Ramos (cell line): ENCODE results near the gene SMIM8.
"Not testable (repeated sequence)": the region's sequence is repeated elsewhere in the genome, so short reads cannot be mapped to it uniquely, and the experiment has no call there.

Source experiments
- in situ Hi-C: fragments of 300-500 bp; cut with MboI; formaldehyde crosslinking; loops from one replicate; pipeline ENCODE4 v1.14.3; 2022; ENCODE audit warnings: low sequenced_read_pairs; ENCODE audit not compliant: unreplicated experiment

Gene SMIM8

DNA sequence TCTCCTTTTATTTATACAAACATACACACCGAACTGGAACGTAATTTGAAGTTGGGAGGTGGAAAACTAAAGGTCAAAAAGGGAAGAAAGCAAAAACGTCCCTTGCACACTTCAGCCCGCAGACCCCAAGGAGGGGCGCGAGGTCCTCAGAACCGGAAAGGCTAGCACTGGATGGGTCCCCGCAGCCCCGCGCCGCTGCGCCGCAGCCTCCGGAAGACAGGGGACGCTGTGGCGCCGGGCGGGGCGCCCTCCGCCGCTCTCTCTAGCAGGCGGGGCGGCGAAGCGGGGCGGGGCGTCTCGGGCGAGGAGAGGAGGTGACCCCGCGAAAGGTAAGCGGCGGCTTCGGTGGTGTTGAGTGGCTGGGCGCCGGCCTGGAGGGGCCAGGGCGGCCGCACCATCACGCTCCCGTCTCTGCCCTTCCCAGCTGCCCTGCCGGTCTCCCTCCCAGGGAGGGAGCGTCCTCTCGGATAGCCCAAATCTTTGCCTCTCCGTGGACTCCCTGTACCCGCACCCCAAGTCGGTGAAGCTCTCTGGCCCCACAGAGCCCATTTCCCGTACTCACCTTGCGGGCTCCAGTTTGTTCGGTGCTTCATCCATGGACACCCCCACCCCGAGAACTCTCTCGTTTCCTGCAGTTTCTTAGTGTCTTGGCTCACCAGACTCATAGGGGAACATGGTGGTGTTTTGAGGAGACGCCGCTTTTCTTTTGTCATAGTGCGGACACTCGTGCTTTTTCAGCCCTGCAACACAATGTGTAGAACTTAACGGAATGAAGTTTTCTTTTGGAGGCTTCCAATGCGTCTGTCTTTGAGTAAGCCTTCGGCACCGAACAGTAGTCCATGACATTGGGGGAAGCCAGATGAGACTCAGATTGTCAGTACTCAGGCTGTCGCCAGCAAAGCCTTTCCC, at the start of gene SMIM8:
Gene SMIM8, plus strand, starts transcription at position 285 of the 909 bp plus-strand sequence. CDS start 14,444 bp downstream, outside the sequence.
- in situ Hi-C loops: no loop called here

- in situ Hi-C loops: no loop called here
Observed at GRCh38 chr6:87274660-87275274, 47.6 kb upstream of the SMIM8 start.

DNA sequence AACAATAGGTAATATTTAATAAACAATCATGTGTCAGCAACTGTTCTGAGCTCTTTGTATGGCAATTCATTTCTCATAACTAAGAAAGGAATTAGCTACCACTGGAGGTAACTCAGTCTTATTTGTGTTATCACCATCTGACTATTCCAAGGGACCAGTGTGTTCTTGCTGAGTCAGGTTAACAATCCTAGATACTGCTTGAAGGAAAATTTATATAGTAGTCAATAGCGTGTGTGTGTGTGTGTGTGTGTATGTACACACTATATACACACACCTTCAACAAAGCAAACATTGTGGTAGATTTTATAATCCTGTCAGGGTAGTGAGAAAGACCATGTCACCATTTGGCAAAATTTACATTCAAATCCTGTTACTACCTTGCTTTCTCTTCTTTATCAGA, 45.8 kb upstream of the SMIM8 start:
- in situ Hi-C loops: no loop called here

DNA sequence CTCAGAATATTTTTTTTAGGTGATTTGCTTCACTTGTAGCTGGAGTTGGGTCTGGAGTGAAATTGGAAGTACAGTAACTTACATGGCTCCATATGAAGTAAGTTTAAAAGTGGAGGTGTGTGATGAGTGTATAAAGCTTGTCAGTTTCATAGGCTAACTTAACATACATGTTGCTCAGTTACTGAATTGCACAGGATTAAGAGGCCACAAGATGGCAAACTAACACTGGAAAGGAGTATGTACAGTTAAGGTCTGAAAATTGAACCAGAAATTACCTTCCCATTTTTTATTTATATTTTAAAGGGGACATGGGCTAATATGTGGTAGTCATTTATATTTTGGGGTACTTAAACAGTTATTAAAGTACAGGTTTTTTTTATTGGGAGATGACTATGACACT, 45.3 kb upstream of the SMIM8 start:
- in situ Hi-C loops: no loop called here

GRCh38 chr6:87279196-87279595, 43.2 kb upstream of the SMIM8 start:
- in situ Hi-C loops: no loop called here

GRCh38 chr6:87281426-87281825, 41.0 kb upstream of the SMIM8 start:
- in situ Hi-C loops: no loop called here

DNA sequence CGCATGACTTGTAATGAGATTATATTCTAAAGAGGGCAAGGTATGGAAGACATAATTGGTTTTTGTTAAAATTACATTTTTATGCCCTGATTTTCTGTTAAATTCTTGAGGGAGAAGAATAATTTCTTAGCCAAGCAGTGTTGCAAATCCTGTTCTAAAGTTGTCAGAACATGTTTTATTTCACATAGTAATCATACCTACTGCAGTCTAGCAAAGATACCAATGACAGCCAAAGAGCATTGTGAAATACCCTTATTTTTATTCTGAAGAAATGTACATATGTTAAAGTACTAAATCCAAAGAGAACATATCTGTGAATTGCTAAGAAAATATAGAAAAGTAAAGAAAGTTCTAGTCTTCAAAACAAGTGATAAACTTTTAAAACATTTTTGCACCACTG, 39.6 kb upstream of the SMIM8 start:
- in situ Hi-C loops: no loop called here

GRCh38 chr6:87283461-87283860, 38.9 kb upstream of the SMIM8 start:
- in situ Hi-C loops: no loop called here

GRCh38 chr6:87287251-87287650, 35.1 kb upstream of the SMIM8 start:
- in situ Hi-C loops: no loop called here

DNA sequence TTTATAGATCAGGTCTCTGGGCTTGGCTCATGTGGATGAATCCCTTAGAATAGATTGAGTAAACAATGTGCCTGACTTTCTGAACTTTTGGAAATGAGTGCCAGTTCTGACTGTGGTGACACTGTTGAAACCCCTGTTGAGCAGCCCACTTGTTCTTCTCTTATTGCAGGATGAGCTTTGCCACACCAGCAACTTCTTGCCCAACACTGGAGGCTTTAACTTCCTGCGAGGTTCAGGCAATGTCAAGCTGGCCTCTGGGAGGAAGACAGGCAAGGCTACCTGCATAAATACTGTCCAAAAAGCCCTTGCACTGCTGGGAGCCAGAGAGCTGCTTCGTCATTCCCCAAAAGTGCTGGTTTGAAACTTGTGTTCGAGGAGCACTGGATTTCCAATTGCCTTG, 32.8 kb upstream of the SMIM8 start:
- in situ Hi-C loops: no loop called here

GRCh38 chr6:87291883-87292282, 30.5 kb upstream of the SMIM8 start:
- in situ Hi-C loops: no loop called here

DNA sequence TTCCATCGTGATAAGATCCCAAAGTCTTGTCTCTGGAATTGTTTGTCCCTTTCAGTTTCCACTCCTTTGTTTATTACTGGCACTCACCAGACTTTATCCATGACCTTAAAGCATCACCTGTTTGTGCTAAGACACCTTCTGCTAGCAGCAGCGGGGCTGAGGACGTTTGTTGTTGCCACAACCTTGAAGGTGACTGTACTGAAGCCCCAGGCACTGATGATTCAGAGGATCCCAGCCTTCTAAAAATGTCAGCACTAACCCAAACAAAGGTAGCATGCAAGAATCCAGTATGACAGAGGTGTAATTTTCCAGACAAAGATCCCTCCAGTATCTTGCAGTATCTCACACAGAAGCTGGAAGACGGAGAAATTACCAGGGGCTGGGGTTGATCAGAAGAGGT, 28.9 kb upstream of the SMIM8 start:
- in situ Hi-C loops: no loop called here

GRCh38 chr6:87297119-87297518, 25.3 kb upstream of the SMIM8 start:
- in situ Hi-C loops: no loop called here

DNA sequence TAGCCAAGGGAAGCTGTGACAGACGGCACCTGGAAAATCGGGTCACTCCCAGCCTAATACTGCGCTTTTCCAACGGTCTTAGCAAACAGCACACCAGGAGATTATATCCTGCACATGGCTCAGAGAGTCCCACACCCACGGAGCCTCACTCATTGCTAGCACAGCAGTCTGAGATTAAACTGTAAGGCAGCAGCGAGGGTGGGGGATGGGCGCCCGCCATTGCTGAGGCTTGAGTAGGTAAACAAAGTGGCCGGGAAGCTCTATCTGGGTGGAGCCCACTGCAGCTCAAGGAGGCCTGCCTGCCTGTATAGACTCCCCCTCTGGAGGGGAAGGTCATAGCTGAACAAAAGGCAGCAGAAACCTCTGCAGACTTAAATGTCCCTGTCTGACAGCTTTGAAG, 21.1 kb upstream of the SMIM8 start:
- in situ Hi-C loops: not testable (repeated sequence)

GRCh38 chr6:87308970-87309369, 13.4 kb upstream of the SMIM8 start:
- in situ Hi-C loops: no loop called here

DNA sequence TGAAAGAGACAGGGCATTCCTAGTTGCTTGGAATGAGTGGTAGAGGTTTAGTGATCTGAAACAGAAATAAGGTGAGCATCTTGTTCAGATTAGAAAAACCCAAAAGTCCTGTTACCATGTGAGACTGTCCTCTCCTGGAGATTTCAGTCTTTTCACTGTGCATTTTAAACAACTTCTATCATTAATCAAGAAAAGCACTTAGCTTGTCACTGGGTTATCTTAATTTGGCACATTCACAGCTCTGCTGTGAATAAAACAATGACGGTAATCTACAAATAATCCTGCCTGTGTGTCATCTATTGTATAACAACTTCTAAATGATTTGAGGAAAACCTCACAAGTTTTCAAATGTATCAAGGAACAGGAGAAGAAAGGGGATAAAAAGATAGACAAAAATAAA, 9.5 kb upstream of the SMIM8 start:
- in situ Hi-C loops: no loop called here

GRCh38 chr6:87315071-87315470, 7.3 kb upstream of the SMIM8 start:
- in situ Hi-C loops: no loop called here

DNA sequence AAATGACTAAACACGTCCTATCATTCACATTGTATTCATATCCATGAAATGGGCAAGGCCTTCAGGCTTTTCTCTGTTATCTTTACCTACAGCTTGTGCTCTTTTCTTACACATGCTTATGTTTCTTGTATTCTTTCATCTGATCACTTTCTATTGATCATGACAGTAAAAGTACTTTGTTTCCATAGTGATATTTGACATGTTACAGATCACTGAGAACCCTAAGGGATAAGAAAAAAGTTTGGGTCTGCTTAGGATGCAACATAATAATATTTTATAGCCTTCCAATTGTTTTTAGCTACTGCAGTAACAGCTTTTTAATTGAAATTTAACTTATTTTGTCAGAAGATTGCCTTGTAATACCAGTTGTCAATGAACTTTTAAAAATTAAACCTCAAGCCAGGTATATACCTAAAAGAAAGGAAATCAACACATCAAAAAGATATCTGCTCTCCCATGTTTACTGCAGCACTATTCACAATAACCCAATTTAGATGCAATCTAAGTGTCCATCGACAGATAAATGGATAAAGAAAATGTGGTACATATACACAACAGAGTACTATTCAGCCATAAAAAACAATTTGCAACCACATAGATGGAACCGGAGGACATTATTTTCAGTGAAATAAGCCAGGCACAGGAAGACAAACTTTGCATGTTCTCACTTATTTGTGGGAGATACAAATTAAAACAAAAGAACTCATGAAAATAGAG, 3.0 kb upstream of the SMIM8 start:
- in situ Hi-C loops: no loop called here

DNA sequence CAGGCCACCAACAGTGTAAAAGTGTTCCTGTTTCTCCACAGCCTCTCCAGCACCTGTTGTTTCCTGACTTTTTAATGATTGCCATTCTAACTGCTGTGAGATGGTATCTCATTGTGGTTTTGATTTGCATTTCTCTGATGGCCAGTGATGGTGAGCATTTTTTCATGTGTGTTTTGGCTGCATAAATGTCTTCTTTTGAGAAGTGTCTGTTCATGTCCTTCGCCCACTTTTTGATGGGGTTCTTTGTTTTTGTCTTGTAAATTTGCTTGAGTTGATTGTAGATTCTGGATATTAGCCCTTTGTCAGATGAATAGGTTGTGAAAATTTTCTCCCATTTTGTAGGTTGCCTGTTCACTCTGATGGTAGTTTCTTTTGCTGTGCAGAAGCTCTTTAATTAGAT, 1.5 kb downstream of the SMIM8 start:
- in situ Hi-C loops: not testable (repeated sequence)

GRCh38 chr6:87330961-87331360, 8.6 kb downstream of the SMIM8 start:
- in situ Hi-C loops: no loop called here

DNA sequence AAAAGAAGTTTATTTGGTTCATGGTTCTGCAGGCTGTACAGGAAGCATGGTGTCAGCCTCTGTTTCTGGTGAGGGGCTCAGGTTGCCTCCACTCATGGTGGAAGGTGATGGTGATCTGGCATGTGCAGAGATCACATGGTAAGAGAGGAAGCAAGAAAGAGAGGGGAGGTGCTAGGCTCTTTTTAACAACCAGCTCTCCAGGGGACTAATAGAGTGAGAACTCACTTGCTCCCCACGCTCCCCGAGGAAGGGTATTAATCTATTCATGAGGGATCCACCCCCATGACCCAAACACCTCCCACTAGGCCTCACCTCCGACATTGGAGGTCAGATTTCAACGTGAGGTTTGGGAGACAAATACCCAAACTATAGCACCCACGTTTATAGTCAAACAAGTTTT, 10.6 kb downstream of the SMIM8 start:
- in situ Hi-C loops: no loop called here
